ENCODE results near the gene NPIPA1.
"Not testable (repeated sequence)": the region's sequence is repeated elsewhere in the genome, so short reads cannot be mapped to it uniquely, and the experiment has no call there.

NPIPA1 gene

GRCh38 chr16:14937143-14937542 lies at the start of gene NPIPA1:
NPIPA1 (plus strand) TSS chr16:14937443; CDS start chr16:14937443, 0 bp downstream.
- not testable (repeated sequence) for H3K4me3 ChIP-seq (ENCODE audit: low read length)

GRCh38 chr16:14892111-14892510 lies 45.1 kb upstream of the NPIPA1 start:
- H3K4me3 ChIP-seq (ENCODE audit: low read length), result not testable (repeated sequence)

DNA sequence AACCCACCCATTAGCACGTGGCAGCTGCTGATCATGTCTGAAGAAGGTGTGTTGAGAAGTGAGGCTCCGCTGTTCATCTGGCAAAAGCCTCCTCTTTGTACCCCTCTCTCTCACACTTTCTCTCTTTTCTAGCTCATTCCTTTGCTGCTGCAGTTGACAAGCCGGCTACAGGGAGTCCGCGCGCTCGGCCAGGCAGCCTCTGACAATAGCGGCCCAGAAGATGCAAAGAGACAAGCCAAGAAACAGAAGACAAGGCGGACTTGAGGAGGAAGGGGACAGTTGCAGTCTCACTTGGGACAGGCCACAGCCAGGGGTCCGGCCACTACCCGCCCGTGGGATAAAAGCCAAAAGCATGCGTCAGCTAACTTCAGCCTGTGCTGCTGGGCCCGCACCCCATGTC lies 41.9 kb upstream of the NPIPA1 start:
- H3K4me3 ChIP-seq (ENCODE audit: low read length), result not testable (repeated sequence)

- H3K4me3 ChIP-seq (ENCODE audit: low read length), result not testable (repeated sequence)
Measured at GRCh38 chr16:14896023-14896422, 41.2 kb upstream of the NPIPA1 start.

DNA sequence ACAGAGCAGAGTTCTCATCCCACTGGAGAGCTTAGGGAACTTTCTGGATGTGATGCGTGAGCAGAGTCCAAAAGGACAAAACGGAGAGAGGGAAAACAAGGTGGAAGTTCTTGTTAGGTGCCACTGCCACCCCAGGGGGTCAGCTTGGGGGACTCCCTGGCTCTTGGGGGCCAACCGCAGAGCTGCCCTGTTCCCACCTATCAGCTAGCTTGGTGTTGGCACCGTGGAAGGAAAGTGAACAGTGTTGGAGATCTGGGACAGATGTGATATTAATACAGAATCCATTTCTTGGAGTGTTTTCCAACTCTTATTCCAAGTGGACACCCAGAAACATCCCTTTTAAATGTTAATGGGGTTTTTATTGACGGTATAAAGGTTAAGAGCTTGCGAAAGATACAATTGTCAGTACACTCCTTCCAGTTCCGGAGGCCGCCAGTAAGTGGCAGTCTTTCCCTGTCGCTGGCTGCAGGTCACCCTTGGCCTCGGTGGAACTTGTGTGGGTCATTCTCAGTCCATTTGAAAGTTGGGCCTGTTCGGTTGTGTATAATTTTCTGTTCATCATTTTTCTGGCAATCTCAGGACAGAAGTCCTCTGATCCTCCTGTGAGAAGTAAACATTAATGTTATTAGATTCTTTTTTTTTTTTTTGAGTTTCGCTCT lies 40.1 kb upstream of the NPIPA1 start:
- H3K4me3 ChIP-seq (ENCODE audit: low read length), result not testable (repeated sequence)

GRCh38 chr16:14898162-14898561 lies 39.1 kb upstream of the NPIPA1 start:
- not testable (repeated sequence) for H3K4me3 ChIP-seq (ENCODE audit: low read length)

DNA sequence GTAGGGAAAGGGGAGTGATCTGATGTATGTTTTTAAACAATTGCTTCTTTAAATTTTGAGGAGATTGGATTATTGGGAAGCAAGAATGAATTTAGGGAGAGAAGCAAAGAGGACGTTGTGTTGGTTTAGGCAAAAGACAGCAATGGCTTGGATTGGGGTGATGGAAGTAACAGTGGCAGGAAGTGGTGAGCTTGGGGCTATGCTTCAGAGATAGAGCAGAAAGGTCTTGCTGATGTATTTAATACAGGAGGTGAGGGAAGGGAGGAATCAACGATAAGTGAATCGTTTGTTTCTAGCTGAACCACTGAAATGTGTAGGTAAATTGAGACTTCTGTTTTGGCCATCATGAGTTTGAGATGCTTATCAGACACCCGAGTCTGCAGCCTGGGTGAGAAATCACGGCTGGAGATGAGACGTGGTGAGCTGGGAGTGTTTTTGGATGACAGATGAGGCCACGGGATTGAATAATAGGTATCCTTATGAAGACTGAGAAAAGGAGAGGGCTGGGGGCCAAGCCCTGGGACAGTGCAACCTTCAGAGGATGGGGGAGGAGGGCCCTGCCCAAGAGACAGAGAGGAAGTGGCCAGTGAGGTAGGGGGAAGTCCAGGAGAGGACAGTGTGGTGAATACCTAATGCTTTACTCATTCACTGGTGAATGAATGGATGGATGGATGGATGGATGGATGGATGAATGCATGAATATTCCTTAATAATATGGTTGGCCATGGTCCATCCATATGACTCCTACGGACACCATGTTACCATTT lies 33.9 kb upstream of the NPIPA1 start:
- H3K4me3 ChIP-seq (ENCODE audit: low read length), result not testable (repeated sequence)

GRCh38 chr16:14909744-14910143 lies 27.5 kb upstream of the NPIPA1 start:
- not testable (repeated sequence) for H3K4me3 ChIP-seq (ENCODE audit: low read length)

GRCh38 chr16:14910833-14911629 lies 26.2 kb upstream of the NPIPA1 start:
- not testable (repeated sequence) for H3K4me3 ChIP-seq (ENCODE audit: low read length)

GRCh38 chr16:14911954-14912353 lies 25.3 kb upstream of the NPIPA1 start:
- peak overlapping the region; percentile 31; the same call in 1 of the 2 replicates for H3K4me3 ChIP-seq (ENCODE audit: low read length)

DNA sequence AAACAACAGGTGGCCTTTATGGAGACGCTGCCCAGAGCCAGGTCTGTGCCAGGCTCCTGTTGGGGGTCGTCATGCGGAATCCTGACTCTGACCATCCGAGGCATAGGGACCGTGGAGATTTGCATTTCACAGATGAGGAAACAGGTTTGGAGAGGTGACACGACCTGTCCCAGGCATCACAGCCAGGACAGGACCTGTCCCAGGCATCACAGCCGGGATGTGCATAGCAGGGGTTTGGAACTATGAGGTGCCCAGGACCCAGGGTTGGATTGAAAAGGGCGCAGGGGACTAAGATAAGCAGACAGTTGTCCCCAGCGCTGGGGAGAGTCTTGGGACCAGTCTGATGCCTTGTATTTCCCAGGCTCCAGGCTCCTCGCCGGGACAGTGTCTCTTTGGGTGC lies 24.7 kb upstream of the NPIPA1 start:
- not testable (repeated sequence) for H3K4me3 ChIP-seq (ENCODE audit: low read length)

DNA sequence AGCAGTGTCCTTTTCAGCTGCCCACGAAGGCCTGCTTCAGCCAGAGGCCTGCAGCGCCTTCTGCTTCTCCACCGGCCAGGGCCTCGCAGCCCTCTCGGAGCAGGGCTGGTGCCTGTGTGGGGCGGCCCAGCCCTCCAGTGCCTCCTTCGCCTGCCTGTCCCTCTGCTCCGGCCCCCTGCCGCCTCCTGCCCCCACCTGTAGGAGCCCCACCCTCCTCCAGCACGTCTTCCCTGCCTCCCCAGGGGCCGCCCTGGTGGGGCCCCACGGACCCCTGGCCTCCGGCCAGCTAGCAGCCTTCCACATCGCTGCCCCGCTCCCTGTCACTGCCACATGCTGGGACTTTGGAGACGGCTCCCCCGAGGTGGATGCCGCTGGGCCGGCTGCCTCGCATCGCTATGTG lies 18.7 kb upstream of the NPIPA1 start:
- H3K4me3 ChIP-seq (ENCODE audit: low read length), result not testable (repeated sequence)

GRCh38 chr16:14919837-14920600 lies 17.2 kb upstream of the NPIPA1 start:
- H3K4me3 ChIP-seq (ENCODE audit: low read length), result not testable (repeated sequence)

DNA sequence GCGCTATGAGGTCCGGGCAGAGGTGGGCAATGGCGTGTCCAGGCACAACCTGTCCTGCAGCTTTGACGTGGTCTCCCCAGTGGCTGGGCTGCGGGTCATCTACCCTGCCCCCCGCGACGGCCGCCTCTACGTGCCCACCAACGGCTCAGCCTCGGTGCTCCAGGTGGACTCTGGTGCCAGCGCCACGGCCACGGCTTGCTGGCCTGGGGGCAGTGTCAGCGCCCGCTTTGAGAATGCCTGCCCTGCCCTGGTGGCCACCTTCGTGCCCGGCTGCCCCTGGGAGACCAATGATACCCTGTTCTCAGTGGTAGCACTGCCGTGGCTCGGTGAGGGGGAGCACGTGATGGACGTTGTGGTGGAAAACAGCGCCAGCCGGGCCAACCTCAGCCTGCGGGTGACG lies 15.0 kb upstream of the NPIPA1 start:
- H3K4me3 ChIP-seq (ENCODE audit: low read length), result not testable (repeated sequence)

DNA sequence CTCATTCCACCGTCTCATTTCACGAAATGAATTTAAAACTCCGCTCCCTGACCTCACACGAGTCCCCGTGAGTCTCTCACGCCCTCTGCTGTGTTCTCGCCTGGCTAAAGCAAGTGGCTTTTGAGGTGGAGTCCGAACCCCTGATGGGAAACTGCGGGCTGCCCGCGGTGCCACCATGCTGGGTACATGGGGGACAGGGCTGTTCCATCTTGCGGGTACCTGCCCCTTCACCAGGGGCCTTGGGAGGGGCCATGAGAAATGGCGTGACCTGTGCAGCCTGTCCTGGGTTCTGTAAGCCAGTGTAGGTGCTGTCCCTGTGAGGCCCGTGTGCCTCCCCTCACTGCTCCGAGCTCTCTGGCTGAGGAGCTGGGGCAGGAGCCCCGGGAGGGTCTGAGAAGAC lies 14.3 kb upstream of the NPIPA1 start:
- H3K4me3 ChIP-seq (ENCODE audit: low read length), result not testable (repeated sequence)

GRCh38 chr16:14923394-14924088 lies 13.7 kb upstream of the NPIPA1 start:
- not testable (repeated sequence) for H3K4me3 ChIP-seq (ENCODE audit: low read length)

DNA sequence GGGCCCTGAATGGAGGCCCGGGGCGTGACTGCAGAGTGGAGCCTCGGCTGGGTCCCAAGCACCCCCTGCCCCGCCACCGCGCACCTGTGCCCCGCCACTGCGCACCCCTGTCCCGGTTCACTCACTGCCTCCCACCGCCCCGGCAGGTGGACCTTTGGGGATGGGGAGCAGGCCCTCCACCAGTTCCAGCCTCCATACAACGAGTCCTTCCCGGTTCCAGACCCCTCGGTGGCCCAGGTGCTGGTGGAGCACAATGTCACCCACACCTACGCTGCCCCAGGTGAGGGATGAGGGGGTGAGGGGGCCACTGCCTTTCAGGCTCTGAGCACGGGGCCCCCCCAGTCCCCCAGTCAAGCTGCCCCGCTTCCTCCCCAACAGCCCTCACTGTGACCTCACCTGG lies 12.9 kb upstream of the NPIPA1 start:
- not testable (repeated sequence) for H3K4me3 ChIP-seq (ENCODE audit: low read length)

DNA sequence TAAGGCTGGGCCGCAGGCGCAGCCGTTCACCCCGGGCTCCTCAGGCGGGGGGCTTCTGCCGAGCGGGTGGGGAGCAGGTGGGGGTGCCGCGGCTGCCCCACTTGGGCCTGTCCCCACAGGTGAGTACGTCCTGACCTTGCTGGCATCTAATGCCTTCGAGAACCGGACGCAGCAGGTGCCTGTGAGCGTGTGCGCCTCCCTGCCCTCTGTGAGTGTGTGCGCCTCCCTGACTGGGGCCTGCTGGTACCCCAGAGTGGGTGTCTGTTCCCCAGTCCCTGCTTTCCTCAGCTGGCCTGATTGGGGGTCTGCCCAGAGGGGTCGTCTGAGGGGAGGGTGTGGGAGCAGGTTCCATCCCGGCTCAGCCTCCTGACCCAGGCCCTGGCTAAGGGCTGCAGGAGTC lies 12.3 kb upstream of the NPIPA1 start:
- H3K4me3 ChIP-seq (ENCODE audit: low read length), result not testable (repeated sequence)

- not testable (repeated sequence) for H3K4me3 ChIP-seq (ENCODE audit: low read length)
Measured at GRCh38 chr16:14928064-14928714, 9.1 kb upstream of the NPIPA1 start.

DNA sequence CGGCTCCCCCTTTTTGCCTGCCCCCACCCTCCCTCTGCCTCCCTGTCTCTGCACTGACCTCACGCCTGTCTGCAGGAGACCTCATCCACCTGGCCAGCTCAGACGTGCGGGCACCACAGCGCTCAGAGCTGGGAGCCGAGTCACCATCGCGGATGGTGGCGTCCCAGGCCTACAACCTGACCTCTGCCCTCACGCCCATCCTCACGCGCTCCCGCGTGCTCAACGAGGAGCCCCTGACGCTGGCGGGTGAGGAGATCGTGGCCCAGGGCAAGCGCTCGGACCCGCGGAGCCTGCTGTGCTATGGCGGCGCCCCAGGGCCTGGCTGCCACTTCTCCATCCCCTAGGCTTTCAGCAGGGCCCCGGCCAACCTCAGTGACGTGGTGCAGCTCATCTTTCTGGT lies 8.1 kb upstream of the NPIPA1 start:
- H3K4me3 ChIP-seq (ENCODE audit: low read length), result not testable (repeated sequence)
